ENCODE measurements around the gene TSC2.

DNA sequence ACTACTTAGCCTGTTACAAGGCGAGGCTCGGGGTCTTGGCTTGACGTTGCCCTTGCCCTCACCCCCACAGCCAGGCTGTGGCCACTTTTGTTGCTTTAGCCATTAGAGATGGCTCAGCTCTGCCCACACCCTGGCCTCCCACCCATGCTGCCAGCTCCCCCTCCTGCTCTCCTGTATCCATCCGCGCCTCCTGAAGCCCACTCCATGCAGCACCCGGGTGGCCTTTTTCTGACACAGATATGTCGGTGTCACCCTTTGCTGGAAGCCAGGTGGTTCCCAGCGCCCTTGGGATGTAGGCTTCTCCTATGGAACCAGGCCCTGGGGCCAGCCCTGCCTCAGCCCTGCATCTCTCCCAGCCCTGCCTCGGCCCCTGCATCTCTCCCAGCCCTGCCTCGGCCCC, 9.7 kb downstream of the TSC2 start:
- TF ChIP-seq, protein P1, sequence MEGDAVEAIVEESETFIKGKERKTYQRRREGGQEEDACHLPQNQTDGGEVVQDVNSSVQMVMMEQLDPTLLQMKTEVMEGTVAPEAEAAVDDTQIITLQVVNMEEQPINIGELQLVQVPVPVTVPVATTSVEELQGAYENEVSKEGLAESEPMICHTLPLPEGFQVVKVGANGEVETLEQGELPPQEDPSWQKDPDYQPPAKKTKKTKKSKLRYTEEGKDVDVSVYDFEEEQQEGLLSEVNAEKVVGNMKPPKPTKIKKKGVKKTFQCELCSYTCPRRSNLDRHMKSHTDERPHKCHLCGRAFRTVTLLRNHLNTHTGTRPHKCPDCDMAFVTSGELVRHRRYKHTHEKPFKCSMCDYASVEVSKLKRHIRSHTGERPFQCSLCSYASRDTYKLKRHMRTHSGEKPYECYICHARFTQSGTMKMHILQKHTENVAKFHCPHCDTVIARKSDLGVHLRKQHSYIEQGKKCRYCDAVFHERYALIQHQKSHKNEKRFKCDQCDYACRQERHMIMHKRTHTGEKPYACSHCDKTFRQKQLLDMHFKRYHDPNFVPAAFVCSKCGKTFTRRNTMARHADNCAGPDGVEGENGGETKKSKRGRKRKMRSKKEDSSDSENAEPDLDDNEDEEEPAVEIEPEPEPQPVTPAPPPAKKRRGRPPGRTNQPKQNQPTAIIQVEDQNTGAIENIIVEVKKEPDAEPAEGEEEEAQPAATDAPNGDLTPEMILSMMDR (IDR thresholded peaks at IDR 0.05; ENCODE audit: low read depth, low read length) = no peak
- no peak for TF ChIP-seq EZH2phosphoT487 (IDR thresholded peaks at IDR 0.05; ENCODE audit: low read depth)

Data from OCI-LY3 (cell line).